HEK293T (cell line): Measurements from ENCODE around the gene RSPH6A.

Experiments used
- CTCF ChIA-PET: fragments of 350-600 bp; formaldehyde crosslinking; extraction: SDS; loops from one replicate; lab custom pipeline; 2021; ENCODE audit warnings: antibody characterized with exemption, inconsistent platforms; lab: Yijun Ruan, JAX
- POLR2A ChIA-PET: fragments of 350-600 bp; formaldehyde crosslinking; extraction: SDS; loops from one replicate; lab custom pipeline; 2020; ENCODE audit warnings: antibody characterized with exemption, inconsistent platforms; lab: Yijun Ruan, JAX
- DNase-seq: peaks from one replicate; pipeline ENCODE4 v3.0.0; 2012; ENCODE audit warnings: mixed read lengths; ENCODE audit errors: extremely low spot score
- ARNT ChIP-seq: fragments of 450-650 bp; IDR thresholded peaks from 2 replicates; pipeline ENCODE4 v1.6.1; 2017; ENCODE audit warnings: mild to moderate bottlenecking
- BHLHE40 ChIP-seq: fragments of 450-650 bp; IDR thresholded peaks from 2 replicates; pipeline ENCODE4 v1.6.1; 2016; ENCODE audit warnings: mild to moderate bottlenecking, moderate library complexity, borderline replicate concordance
- CTBP1 ChIP-seq: fragments of 450-650 bp; IDR thresholded peaks from 2 replicates; pipeline ENCODE4 v1.6.1; 2016; ENCODE audit warnings: borderline replicate concordance
- ELF4 ChIP-seq: fragments of 450-650 bp; IDR thresholded peaks from 2 replicates; pipeline ENCODE4 v1.6.1; 2017; ENCODE audit warnings: antibody characterized with exemption
- FOXA1 ChIP-seq: fragments of 450-650 bp; IDR thresholded peaks from 2 replicates; pipeline ENCODE4 v1.6.1; 2016; ENCODE audit warnings: mild to moderate bottlenecking
- FOXK2 ChIP-seq: fragments of 450-650 bp; IDR thresholded peaks from 2 replicates; pipeline ENCODE4 v1.6.1; 2016; ENCODE audit warnings: mild to moderate bottlenecking
- FOXM1 ChIP-seq: fragments of 450-650 bp; IDR thresholded peaks from 2 replicates; pipeline ENCODE4 v1.6.1; 2017; ENCODE audit warnings: mild to moderate bottlenecking, borderline replicate concordance
- HDGF ChIP-seq: fragments of 450-650 bp; IDR thresholded peaks from 2 replicates; pipeline ENCODE4 v1.6.1; 2017; ENCODE audit warnings: antibody characterized with exemption, borderline replicate concordance
- L3MBTL2 ChIP-seq: fragments of 450-650 bp; conservative IDR thresholded peaks from 2 replicates; pipeline ENCODE4 v1.6.1; 2016; ENCODE audit warnings: mild to moderate bottlenecking
- LEF1 ChIP-seq: fragments of 450-650 bp; IDR thresholded peaks from 2 replicates; pipeline ENCODE4 v1.6.1; 2017; ENCODE audit warnings: mild to moderate bottlenecking, borderline replicate concordance
- NFRKB ChIP-seq: fragments of 450-650 bp; IDR thresholded peaks from 2 replicates; pipeline ENCODE4 v1.6.1; 2016; ENCODE audit warnings: mild to moderate bottlenecking, moderate library complexity
- SP1 ChIP-seq: fragments of 450-650 bp; IDR thresholded peaks from 2 replicates; pipeline ENCODE4 v1.6.1; 2017
- SUZ12 ChIP-seq: fragments of 450-650 bp; IDR thresholded peaks from 2 replicates; pipeline ENCODE4 v1.6.1; 2016; ENCODE audit warnings: mild to moderate bottlenecking
- TARDBP ChIP-seq: fragments of 450-650 bp; IDR thresholded peaks from 2 replicates; pipeline ENCODE4 v1.6.1; 2016
- ZNF384 ChIP-seq: fragments of 450-650 bp; IDR thresholded peaks from 2 replicates; pipeline ENCODE4 v1.6.1; 2016
- TF ChIP-seq, protein P1 (sequence below): fragments of 450-650 bp; IDR thresholded peaks from 2 replicates; pipeline ENCODE4 v1.6.1; 2016

The RSPH6A gene

DNA sequence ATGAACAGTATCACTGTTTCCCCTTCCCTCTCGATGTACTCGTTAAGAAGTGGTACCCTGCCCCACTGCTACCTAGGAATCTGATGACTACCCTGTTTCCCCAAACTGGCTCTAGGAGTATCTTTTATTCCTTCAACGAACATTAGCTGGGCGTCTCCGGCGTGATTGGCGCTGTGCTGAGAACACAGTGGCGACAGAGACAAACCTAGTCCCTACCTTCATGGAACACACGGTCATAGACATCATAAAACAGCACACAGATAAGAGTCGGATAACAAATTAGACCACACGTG lies 47.1 kb upstream of the RSPH6A start:
- POLR2A ChIA-PET: interaction anchor here (1.3 to 1.5 kb wide), 2 partner anchors 133 to 169 kb away, joined by 6 to 11 read pairs; partner anchors contain the start of genes CCDC61 and QPCTL
- no peak for TF ChIP-seq CTBP1
- TF ChIP-seq, protein P1, sequence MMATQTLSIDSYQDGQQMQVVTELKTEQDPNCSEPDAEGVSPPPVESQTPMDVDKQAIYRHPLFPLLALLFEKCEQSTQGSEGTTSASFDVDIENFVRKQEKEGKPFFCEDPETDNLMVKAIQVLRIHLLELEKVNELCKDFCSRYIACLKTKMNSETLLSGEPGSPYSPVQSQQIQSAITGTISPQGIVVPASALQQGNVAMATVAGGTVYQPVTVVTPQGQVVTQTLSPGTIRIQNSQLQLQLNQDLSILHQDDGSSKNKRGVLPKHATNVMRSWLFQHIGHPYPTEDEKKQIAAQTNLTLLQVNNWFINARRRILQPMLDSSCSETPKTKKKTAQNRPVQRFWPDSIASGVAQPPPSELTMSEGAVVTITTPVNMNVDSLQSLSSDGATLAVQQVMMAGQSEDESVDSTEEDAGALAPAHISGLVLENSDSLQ: peak; percentile 49; the same call in 1 of the 2 replicates
- no peak for DNase-seq
- CTCF ChIA-PET: no interaction called here

GRCh38 chr19:45860359-45861259 lies 45.5 kb upstream of the RSPH6A start:
- CTCF ChIA-PET: interaction anchor here (1.1 kb wide), 1 partner anchor 44 kb away, joined by 3 read pairs; no protein-coding TSS in a partner anchor
- POLR2A ChIA-PET: no interaction called here
- TF ChIP-seq, protein P1: no peak
- TF ChIP-seq TARDBP (no peak), SP1 (no peak), L3MBTL2 (no peak), ARNT (no peak), BHLHE40 (no peak), LEF1 (no peak), NFRKB (no peak), ZNF384 (no peak), FOXA1 (no peak), FOXM1 (no peak), CTBP1 (no peak), ELF4 (no peak), FOXK2 (no peak), SUZ12 (no peak)
- no peak for DNase-seq

- ChIA-PET POLR2A (no interaction called here), CTCF (no interaction called here)
- DNase-seq: no peak
- TF ChIP-seq NFRKB: no peak
- no peak for TF ChIP-seq BHLHE40
- TF ChIP-seq LEF1: no peak
- no peak for TF ChIP-seq HDGF
- no peak for TF ChIP-seq L3MBTL2
- TF ChIP-seq ELF4: no peak
- no peak for TF ChIP-seq FOXK2
- TF ChIP-seq FOXM1: no peak
- no peak for TF ChIP-seq ZNF384
- TF ChIP-seq, protein P1: no peak
- no peak for TF ChIP-seq CTBP1
- no peak for TF ChIP-seq ARNT
- no peak for TF ChIP-seq TARDBP
- TF ChIP-seq FOXA1: no peak
- TF ChIP-seq SP1: no peak
- TF ChIP-seq SUZ12: no peak
Measured at GRCh38 chr19:45854167-45854778, 39.2 kb upstream of the RSPH6A start.

DNA sequence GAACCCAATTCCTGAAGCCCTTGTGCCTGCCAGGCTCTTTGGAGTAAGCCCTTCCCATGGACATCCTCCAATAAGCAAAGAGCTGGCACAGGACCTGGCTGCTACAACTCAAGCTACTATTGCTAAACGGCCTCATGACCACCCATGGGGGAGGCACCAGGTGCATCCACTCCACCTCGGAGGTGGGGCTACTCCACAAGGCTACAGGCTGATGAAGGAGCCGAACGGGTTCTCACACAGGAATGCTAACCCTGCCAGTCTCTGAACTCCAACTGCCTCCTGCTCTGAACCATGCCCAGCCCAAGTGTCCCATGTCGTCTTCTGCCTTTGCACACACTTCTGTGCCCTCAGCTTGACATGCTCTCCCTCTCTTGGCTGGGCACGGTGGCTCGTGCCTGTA lies 37.9 kb upstream of the RSPH6A start:
- ChIA-PET CTCF (no interaction called here), POLR2A (interaction anchor here (1.6 kb wide), 2 partner anchors 10 to 12 kb away, joined by 3 to 5 read pairs; partner anchors contain the start of gene SYMPK)
- DNase-seq: no peak
- TF ChIP-seq SUZ12 (no peak), ZNF384 (no peak), FOXM1 (no peak), TARDBP (no peak), ARNT (no peak), BHLHE40 (no peak)

DNA sequence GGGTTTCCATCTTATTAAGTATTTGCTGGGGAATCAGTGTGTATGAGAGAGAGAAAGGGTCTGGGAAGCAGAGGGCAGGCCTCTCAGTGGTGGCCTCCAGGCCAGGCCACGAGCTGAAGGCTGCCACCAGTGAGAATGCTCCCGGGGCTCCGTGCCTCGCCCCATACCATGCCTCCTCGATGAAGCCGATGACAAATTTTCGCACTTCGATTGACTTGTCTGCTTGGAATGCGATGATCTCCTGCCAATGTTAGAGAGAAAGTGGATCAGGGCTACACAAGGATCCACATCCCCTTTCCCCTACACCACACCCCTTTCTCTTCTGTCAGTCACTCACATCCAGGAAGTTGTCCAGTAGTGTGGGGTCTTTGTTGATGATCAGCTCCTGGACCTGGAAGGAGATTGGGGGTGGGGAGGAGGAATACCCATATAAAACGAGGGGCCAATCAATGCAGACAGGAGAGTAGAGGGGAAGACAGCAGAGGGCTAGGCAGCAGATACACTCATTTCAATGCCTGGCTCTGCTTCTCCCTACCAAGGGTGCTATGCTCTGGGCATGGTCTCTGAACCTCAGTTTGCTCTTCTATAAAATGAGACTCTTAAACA lies 37.1 kb upstream of the RSPH6A start:
- POLR2A ChIA-PET: interaction anchor here (1.6 kb wide), 2 partner anchors 11 to 13 kb away, joined by 3 to 5 read pairs; partner anchors contain the start of gene SYMPK
- CTCF ChIA-PET: no interaction called here
- TF ChIP-seq ELF4 (no peak), NFRKB (no peak), FOXA1 (no peak), SUZ12 (no peak), LEF1 (no peak), FOXM1 (no peak), ARNT (no peak), BHLHE40 (no peak), ZNF384 (no peak), SP1 (no peak), L3MBTL2 (no peak), TARDBP (no peak), FOXK2 (no peak)
- TF ChIP-seq, protein P1: no peak
- no peak for DNase-seq
